CD4-positive, CD25-positive, alpha-beta regulatory T cell (primary cell): ENCODE results near the gene GREM2. TPM values are rescaled to one million over a fixed set of nuclear protein-coding genes. Genes with fewer than 3 reads are reported as not detected.

Source experiments
- ATAC-seq, 2 donors: fragments of 150-1000 bp; cut with Tn5 transposase; one replicate each; pipeline ENCODE4 v1.10.0; 2021; ENCODE audit warnings: low read depth in 2 of 2, moderate number of reproducible peaks in 2 of 2, moderate library complexity in 1 of 2
- DNase-seq, 3 donors: peaks; one replicate each; pipeline versions ENCODE4 v3.0.0 to v3.0.0-alpha.2; 2012 to 2022; ENCODE audit warnings: mixed read lengths in 1 of 3
- H3K27ac ChIP-seq: one replicate; pipeline ENCODE4 v1.7.0; 2013; ENCODE audit warnings: mild to moderate bottlenecking, low read length; ENCODE audit not compliant: insufficient read depth, poor library complexity, severe bottlenecking
- H3K27me3 ChIP-seq: one replicate; pipeline ENCODE4 v1.7.0; 2013; ENCODE audit warnings: low read length; ENCODE audit not compliant: control insufficient read depth, insufficient read depth
- H3K36me3 ChIP-seq: one replicate; pipeline ENCODE4 v1.7.0; 2013; ENCODE audit warnings: mild to moderate bottlenecking, low read length, moderate library complexity; ENCODE audit not compliant: control insufficient read depth, insufficient read depth
- H3K4me1 ChIP-seq: 2 replicates; pipeline ENCODE4 v1.7.0; 2013; ENCODE audit warnings: mild to moderate bottlenecking, low read length; ENCODE audit not compliant: insufficient read depth, control insufficient read depth, poor library complexity, severe bottlenecking
- H3K4me3 ChIP-seq: one replicate; pipeline ENCODE4 v1.7.0; 2013; ENCODE audit warnings: low read depth, mild to moderate bottlenecking, low read length, moderate library complexity
- H3K9me3 ChIP-seq, 2 experiments: 1 replicate in 1 of 2; 2 replicates in 1 of 2; pipeline ENCODE4 v1.7.0; 2013; ENCODE audit warnings: low read length in 2 of 2, mild to moderate bottlenecking in 1 of 2, moderate library complexity in 1 of 2; ENCODE audit not compliant: control insufficient read depth in 2 of 2
- H3K27ac Mint-ChIP-seq, 3 donors: one replicate each; pipeline ENCODE4 v1.8.0; 2020 to 2022; ENCODE audit warnings: mild to moderate bottlenecking in 3 of 3, mixed read lengths in 3 of 3, moderate library complexity in 2 of 3
- H3K27me3 Mint-ChIP-seq: one replicate; pipeline ENCODE4 v1.8.0; 2022; ENCODE audit warnings: mild to moderate bottlenecking, mixed read lengths
- H3K36me3 Mint-ChIP-seq: one replicate; pipeline ENCODE4 v1.8.0; 2020; ENCODE audit warnings: mixed read lengths
- H3K4me1 Mint-ChIP-seq, 4 donors: one replicate each; pipeline ENCODE4 v1.8.0; 2020 to 2022; ENCODE audit warnings: mixed read lengths in 4 of 4, mild to moderate bottlenecking in 1 of 4
- H3K4me3 Mint-ChIP-seq, 4 donors: one replicate each; pipeline ENCODE4 v1.8.0; 2020 to 2022; ENCODE audit warnings: mild to moderate bottlenecking in 4 of 4, mixed read lengths in 4 of 4, moderate library complexity in 3 of 4
- H3K9me3 Mint-ChIP-seq, 7 donors: one replicate each; pipeline ENCODE4 v1.8.0; 2020 to 2022; ENCODE audit warnings: mixed read lengths in 7 of 7, mild to moderate bottlenecking in 3 of 7, moderate library complexity in 2 of 7
- polyA plus RNA-seq, 4 donors: library from polyadenylated mRNA; unstranded; fragments of 300-500 nt; fragmentation: Illumina TruSeq; gene quantifications; one replicate each; pipeline ENCODE4 v1.2.3, GENCODE V29; 2021
- total RNA-seq: library from RNA; stranded (reverse); gene quantifications from one replicate; pipeline ENCODE4 v1.2.3, GENCODE V29; 2022

Gene GREM2
- total and polyA plus RNA-seq, 5 donors from 2014 or later: not detected

GRCh38 chr1:240608707-240609106 is 3.2 kb downstream of the GREM2 start:
- peaks cover 13% of the 10 kb centered on the region for H3K27me3 Mint-ChIP-seq
- no peaks in the 10 kb centered on the region for H3K4me1 ChIP-seq
- H3K27ac ChIP-seq: no peak overlapping the region
- no peaks in the 10 kb centered on the region for H3K9me3 ChIP-seq
- no peak overlapping the region for H3K4me3 Mint-ChIP-seq
- peaks cover 5% of the 10 kb centered on the region for H3K27me3 ChIP-seq
- H3K4me3 ChIP-seq: no peak overlapping the region
- no peaks in the 10 kb centered on the region for H3K36me3 ChIP-seq
- no peak for DNase-seq
- ATAC-seq: no peak
- no peak overlapping the region for H3K27ac Mint-ChIP-seq
- H3K4me1 Mint-ChIP-seq: peaks cover 0 to 20% (median 6%) of the 10 kb centered on the region in 4 donors
- peaks cover 0 to 3% (median 0%) of the 10 kb centered on the region in 7 donors for H3K9me3 Mint-ChIP-seq
- no peaks in the 10 kb centered on the region for H3K36me3 Mint-ChIP-seq

GRCh38 chr1:240607006-240607405 is 4.9 kb downstream of the GREM2 start:
- H3K4me1 Mint-ChIP-seq: peaks cover 0 to 15% (median 6%) of the 10 kb centered on the region in 4 donors
- H3K27ac ChIP-seq: no peak overlapping the region
- H3K27me3 ChIP-seq: peaks cover 2% of the 10 kb centered on the region
- peaks cover 0 to 5% (median 0%) of the 10 kb centered on the region in 7 donors for H3K9me3 Mint-ChIP-seq
- no peaks in the 10 kb centered on the region for H3K9me3 ChIP-seq
- H3K4me1 ChIP-seq: no peaks in the 10 kb centered on the region
- peaks cover 9% of the 10 kb centered on the region for H3K27me3 Mint-ChIP-seq
- no peaks in the 10 kb centered on the region for H3K36me3 ChIP-seq
- DNase-seq (no peak), ATAC-seq (no peak)
- no peak overlapping the region for H3K4me3 Mint-ChIP-seq
- no peak overlapping the region for H3K4me3 ChIP-seq
- no peak overlapping the region for H3K27ac Mint-ChIP-seq
- H3K36me3 Mint-ChIP-seq: no peaks in the 10 kb centered on the region

GRCh38 chr1:240602189-240602588 is 9.8 kb downstream of the GREM2 start:
- Mint-ChIP-seq H3K4me1 (no peaks in the 10 kb centered on the region), H3K27ac (no peak overlapping the region)
- no peak for ATAC-seq

GRCh38 chr1:240599830-240600229 is 12.1 kb downstream of the GREM2 start:
- Mint-ChIP-seq H3K27me3 (no peaks in the 10 kb centered on the region), H3K27ac (no peak overlapping the region), H3K9me3 (peaks cover 0 to 15% (median 2%) of the 10 kb centered on the region in 7 donors), H3K4me1 (no peaks in the 10 kb centered on the region), H3K36me3 (no peaks in the 10 kb centered on the region), H3K4me3 (no peak overlapping the region)
- Histone ChIP-seq H3K36me3 (no peaks in the 10 kb centered on the region), H3K27me3 (no peaks in the 10 kb centered on the region), H3K27ac (no peak overlapping the region), H3K4me3 (no peak overlapping the region), H3K4me1 (no peaks in the 10 kb centered on the region), H3K9me3 (no peaks in the 10 kb centered on the region)
- no peak for DNase-seq
- no peak for ATAC-seq

More at GRCh38 chr1:240602189-240602588, 9.8 kb downstream of the GREM2 start:
- Mint-ChIP-seq H3K9me3 (peaks cover 0 to 13% (median 2%) of the 10 kb centered on the region in 7 donors), H3K4me3 (no peak overlapping the region), H3K27me3 (no peaks in the 10 kb centered on the region), H3K36me3 (no peaks in the 10 kb centered on the region)
- no peaks in the 10 kb centered on the region for H3K27me3 ChIP-seq
- no peaks in the 10 kb centered on the region for H3K36me3 ChIP-seq
- no peak overlapping the region for H3K4me3 ChIP-seq
- no peak overlapping the region for H3K27ac ChIP-seq
- no peaks in the 10 kb centered on the region for H3K4me1 ChIP-seq
- no peaks in the 10 kb centered on the region for H3K9me3 ChIP-seq
- DNase-seq: no peak

- H3K4me3 Mint-ChIP-seq: no peak overlapping the region
- H3K36me3 Mint-ChIP-seq: no peaks in the 10 kb centered on the region
- no peaks in the 10 kb centered on the region for H3K27me3 Mint-ChIP-seq
Measured at GRCh38 chr1:240599299-240599698, 12.7 kb downstream of the GREM2 start.

GRCh38 chr1:240598216-240599001 is 13.5 kb downstream of the GREM2 start:
- H3K9me3 Mint-ChIP-seq: peaks cover 0 to 13% (median 2%) of the 10 kb centered on the region in 7 donors
- Histone ChIP-seq H3K36me3 (no peaks in the 10 kb centered on the region), H3K27ac (no peak overlapping the region), H3K27me3 (no peaks in the 10 kb centered on the region), H3K4me1 (no peaks in the 10 kb centered on the region), H3K4me3 (no peak overlapping the region), H3K9me3 (peaks cover 0 to 2% of the 10 kb centered on the region in 2 experiments)
- DNase-seq (no peak), ATAC-seq (no peak)
- no peaks in the 10 kb centered on the region for H3K27me3 Mint-ChIP-seq
- no peaks in the 10 kb centered on the region for H3K4me1 Mint-ChIP-seq
- no peak overlapping the region for H3K4me3 Mint-ChIP-seq
- no peak overlapping the region for H3K27ac Mint-ChIP-seq
- no peaks in the 10 kb centered on the region for H3K36me3 Mint-ChIP-seq

More at GRCh38 chr1:240599299-240599698, 12.7 kb downstream of the GREM2 start:
- Mint-ChIP-seq H3K4me1 (no peaks in the 10 kb centered on the region), H3K27ac (no peak overlapping the region), H3K9me3 (peaks cover 0 to 15% (median 2%) of the 10 kb centered on the region in 7 donors)
- peaks cover 0 to 2% of the 10 kb centered on the region in 2 experiments for H3K9me3 ChIP-seq
- no peaks in the 10 kb centered on the region for H3K27me3 ChIP-seq
- no peak overlapping the region for H3K4me3 ChIP-seq
- ATAC-seq: no peak
- H3K4me1 ChIP-seq: no peaks in the 10 kb centered on the region
- H3K27ac ChIP-seq: no peak overlapping the region
- no peak for DNase-seq
- no peaks in the 10 kb centered on the region for H3K36me3 ChIP-seq

GRCh38 chr1:240597153-240597745 is 14.7 kb downstream of the GREM2 start:
- Histone ChIP-seq H3K36me3 (no peaks in the 10 kb centered on the region), H3K27ac (no peak overlapping the region), H3K4me3 (no peak overlapping the region), H3K4me1 (no peaks in the 10 kb centered on the region), H3K27me3 (no peaks in the 10 kb centered on the region), H3K9me3 (peaks cover 0 to 2% of the 10 kb centered on the region in 2 experiments)
- Mint-ChIP-seq H3K36me3 (no peaks in the 10 kb centered on the region), H3K4me1 (no peaks in the 10 kb centered on the region), H3K27me3 (no peaks in the 10 kb centered on the region), H3K4me3 (no peak overlapping the region), H3K27ac (no peak overlapping the region), H3K9me3 (peaks cover 0 to 11% (median 2%) of the 10 kb centered on the region in 7 donors)
- DNase-seq (no peak), ATAC-seq (no peak)
